Calu3 (cell line): ENCODE results near the gene NR5A1. TPM values are rescaled to one million over a fixed set of nuclear protein-coding genes. Genes with fewer than 3 reads are reported as not detected.

Experiments used
- BruUV-seq: library from RNA; stranded (reverse); fragments of 400-500 nt; replicated peaks from 2 replicates; lab custom pipeline; 2021; lab: Mats Ljungman, UMichigan
- CTCF ChIA-PET: fragments of 300-600 bp; sonication (Branson Sonifier 250); formaldehyde crosslinking; loops from one replicate; lab custom pipeline; 2022; ENCODE audit warnings: antibody characterized with exemption; lab: Charles Lee
- DNase-seq: peaks from one replicate; pipeline ENCODE4 v3.0.0; 2022
- H3K27ac Mint-ChIP-seq: one replicate; pipeline ENCODE4 v1.8.0; 2022; ENCODE audit warnings: mixed read lengths; ENCODE audit not compliant: unreplicated experiment
- H3K27me3 Mint-ChIP-seq: one replicate; pipeline ENCODE4 v1.8.0; 2022; ENCODE audit warnings: mixed read lengths; ENCODE audit not compliant: unreplicated experiment
- H3K36me3 Mint-ChIP-seq: one replicate; pipeline ENCODE4 v1.8.0; 2022; ENCODE audit warnings: mild to moderate bottlenecking, moderate library complexity, mixed read lengths; ENCODE audit not compliant: insufficient read depth, unreplicated experiment
- H3K4me1 Mint-ChIP-seq: one replicate; pipeline ENCODE4 v1.8.0; 2022; ENCODE audit warnings: mild to moderate bottlenecking, low read depth, mixed read lengths; ENCODE audit not compliant: unreplicated experiment
- H3K4me3 Mint-ChIP-seq: one replicate; pipeline ENCODE4 v1.8.0; 2022; ENCODE audit warnings: mild to moderate bottlenecking, low read depth, moderate library complexity, mixed read lengths; ENCODE audit not compliant: unreplicated experiment
- H3K9me3 Mint-ChIP-seq: one replicate; pipeline ENCODE4 v1.8.0; 2022; ENCODE audit warnings: low read depth, mixed read lengths; ENCODE audit not compliant: unreplicated experiment
- intact Hi-C: fragments of 100-400 bp; cut with micrococcal nuclease; formaldehyde crosslinking; loops from one replicate; pipeline ENCODE4 v1.10.0; 2022; ENCODE audit not compliant: unreplicated experiment
- total RNA-seq: library from RNA; stranded (reverse); gene quantifications from 2 replicates; pipeline ENCODE4 v1.2.3, GENCODE V29; 2022
- TF ChIP-seq, protein P1 (sequence below): fragments of 200-600 bp; IDR thresholded peaks from one replicate; pipeline ENCODE4 v1.8.0; 2022; ENCODE audit warnings: antibody characterized with exemption; ENCODE audit not compliant: unreplicated experiment

NR5A1 gene
- total RNA-seq, 1 experiment from 2014 or later = not detected

DNA sequence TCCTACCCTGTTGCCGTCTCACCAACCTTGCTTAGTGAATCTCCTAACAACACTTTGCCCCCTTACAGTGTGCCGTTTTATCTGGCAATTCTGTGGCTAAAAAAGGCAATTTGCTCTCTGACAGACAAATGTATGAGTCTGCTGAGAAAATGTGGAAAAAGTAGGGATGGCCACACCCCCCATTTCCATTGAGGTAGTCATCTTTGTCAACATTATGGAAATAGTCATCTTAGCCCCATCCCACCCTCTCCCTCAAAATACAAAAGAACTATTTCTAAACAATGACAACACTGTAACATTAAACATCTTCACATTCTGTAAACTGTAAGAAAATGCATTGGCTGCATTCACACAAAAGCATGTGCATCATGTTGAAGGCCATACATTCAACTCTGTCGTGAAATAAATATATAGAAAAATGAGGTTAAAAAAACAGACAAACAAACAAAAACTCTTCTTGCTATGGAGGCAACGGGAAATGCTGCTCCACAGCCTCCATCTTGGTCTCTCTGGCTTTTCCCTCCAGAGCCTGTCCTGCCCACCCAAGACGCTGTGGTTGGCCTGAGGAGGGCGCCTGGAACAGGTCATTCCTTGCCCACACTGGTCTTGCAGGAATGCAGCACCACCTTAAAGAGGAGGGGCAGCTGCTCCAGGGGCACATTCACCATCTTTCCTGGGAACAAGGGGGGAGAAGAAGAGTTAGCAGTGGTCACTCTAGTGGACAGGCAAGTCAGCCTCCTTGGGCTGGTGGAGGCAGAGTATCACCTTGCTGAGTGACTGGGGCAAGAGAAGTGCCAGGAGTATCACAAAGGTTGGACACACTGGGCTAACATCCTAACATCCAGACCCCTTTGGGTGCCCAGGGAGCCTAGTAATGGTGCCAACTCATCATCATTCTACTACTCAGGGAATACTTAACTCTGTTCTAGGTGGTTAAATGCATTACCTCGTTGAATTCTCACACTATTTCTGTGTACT is 15.2 kb upstream of the NR5A1 start:
- TF ChIP-seq, protein P1, sequence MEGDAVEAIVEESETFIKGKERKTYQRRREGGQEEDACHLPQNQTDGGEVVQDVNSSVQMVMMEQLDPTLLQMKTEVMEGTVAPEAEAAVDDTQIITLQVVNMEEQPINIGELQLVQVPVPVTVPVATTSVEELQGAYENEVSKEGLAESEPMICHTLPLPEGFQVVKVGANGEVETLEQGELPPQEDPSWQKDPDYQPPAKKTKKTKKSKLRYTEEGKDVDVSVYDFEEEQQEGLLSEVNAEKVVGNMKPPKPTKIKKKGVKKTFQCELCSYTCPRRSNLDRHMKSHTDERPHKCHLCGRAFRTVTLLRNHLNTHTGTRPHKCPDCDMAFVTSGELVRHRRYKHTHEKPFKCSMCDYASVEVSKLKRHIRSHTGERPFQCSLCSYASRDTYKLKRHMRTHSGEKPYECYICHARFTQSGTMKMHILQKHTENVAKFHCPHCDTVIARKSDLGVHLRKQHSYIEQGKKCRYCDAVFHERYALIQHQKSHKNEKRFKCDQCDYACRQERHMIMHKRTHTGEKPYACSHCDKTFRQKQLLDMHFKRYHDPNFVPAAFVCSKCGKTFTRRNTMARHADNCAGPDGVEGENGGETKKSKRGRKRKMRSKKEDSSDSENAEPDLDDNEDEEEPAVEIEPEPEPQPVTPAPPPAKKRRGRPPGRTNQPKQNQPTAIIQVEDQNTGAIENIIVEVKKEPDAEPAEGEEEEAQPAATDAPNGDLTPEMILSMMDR = no peak
- Mint-ChIP-seq H3K4me3 (no peak overlapping the region), H3K27me3 (no peaks in the 10 kb centered on the region), H3K36me3 (peaks cover 5% of the 10 kb centered on the region), H3K27ac (no peak overlapping the region), H3K9me3 (no peaks in the 10 kb centered on the region), H3K4me1 (peaks cover 2% of the 10 kb centered on the region)
- no TSS peak for BruUV-seq
- intact Hi-C loops = no loop called here
- CTCF ChIA-PET = no interaction called here
- no peak for DNase-seq

DNA sequence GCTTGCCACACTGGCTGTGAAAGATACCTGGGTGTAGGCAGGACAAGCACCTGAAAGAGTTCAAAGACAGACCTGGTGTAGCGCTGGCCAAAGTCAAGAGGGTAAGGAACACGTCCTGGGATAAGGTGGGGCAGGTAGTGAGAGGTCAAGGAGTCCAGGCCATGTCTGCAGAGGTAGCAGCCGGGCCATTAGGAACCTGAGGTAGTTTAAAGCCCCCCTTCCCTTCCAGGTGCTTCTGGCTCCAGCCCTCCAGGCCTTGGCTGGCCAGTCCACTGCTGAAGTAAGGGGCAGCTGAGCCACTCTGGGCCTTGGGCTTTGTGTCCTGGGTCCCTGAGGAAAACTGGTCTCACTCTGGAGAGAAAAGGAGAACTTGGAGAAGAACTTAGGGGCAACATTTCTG is 13.9 kb upstream of the NR5A1 start:
- Mint-ChIP-seq H3K27ac (no peak overlapping the region), H3K9me3 (no peaks in the 10 kb centered on the region), H3K4me3 (no peak overlapping the region), H3K4me1 (no peaks in the 10 kb centered on the region), H3K27me3 (no peaks in the 10 kb centered on the region), H3K36me3 (peaks cover 5% of the 10 kb centered on the region)
- TF ChIP-seq, protein P1 = no peak
- DNase-seq = no peak
- intact Hi-C loops = no loop called here
- CTCF ChIA-PET = no interaction called here
- BruUV-seq = no TSS peak

DNA sequence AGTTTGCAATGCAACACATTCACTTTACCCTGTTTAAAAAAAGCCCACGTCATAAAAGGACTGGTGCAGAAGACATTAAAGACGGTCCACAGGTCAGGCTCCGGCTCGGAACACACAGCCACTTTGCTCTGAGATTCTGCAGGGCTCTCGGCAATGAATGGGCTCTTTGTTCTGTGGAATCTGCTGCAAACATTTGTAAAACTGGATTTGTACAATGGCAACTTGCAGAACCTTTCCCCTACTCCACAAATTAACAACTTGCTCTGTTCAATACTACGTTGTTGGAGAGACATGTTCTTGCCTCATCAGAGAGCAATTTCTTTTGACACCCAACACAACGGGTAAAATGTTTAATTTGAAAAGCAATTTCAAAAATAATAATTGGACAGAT is 13.0 kb upstream of the NR5A1 start:
- no peaks in the 10 kb centered on the region for H3K4me1 Mint-ChIP-seq
- H3K36me3 Mint-ChIP-seq = peaks cover 5% of the 10 kb centered on the region
- CTCF ChIA-PET = no interaction called here
- BruUV-seq = no TSS peak
- no peak overlapping the region for H3K27ac Mint-ChIP-seq
- TF ChIP-seq, protein P1 = no peak
- no peak for DNase-seq
- intact Hi-C loops = no loop called here
- H3K4me3 Mint-ChIP-seq = no peak overlapping the region
- no peaks in the 10 kb centered on the region for H3K9me3 Mint-ChIP-seq
- no peaks in the 10 kb centered on the region for H3K27me3 Mint-ChIP-seq

DNA sequence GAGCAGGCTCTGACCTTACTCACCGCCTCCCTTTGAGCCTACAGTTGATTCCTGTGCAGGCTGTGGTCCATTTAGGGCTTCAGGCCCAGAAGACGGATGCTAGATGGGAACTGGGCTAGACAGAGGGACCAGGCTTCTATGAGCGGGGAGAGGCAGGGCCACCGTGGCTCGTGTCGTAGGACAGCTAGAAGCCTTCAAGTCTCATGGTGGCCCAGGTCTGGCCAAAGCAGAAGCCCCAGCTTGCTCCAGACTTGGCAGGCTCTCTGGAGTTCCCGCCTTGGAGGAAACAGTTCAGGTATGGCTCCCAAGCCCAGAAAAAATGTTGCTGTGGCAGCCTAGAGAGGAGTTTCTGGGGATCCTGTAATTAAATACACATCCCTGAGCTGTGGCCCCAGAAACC is 10.9 kb upstream of the NR5A1 start:
- intact Hi-C loops = no loop called here
- Mint-ChIP-seq H3K4me1 (no peaks in the 10 kb centered on the region), H3K4me3 (no peak overlapping the region), H3K27ac (no peak overlapping the region), H3K27me3 (no peaks in the 10 kb centered on the region), H3K36me3 (peaks cover 5% of the 10 kb centered on the region), H3K9me3 (no peaks in the 10 kb centered on the region)
- TF ChIP-seq, protein P1 = no peak
- CTCF ChIA-PET = no interaction called here
- no peak for DNase-seq
- no TSS peak for BruUV-seq
